Measurements from ENCODE around the gene DNAAF8. TPM values are rescaled to one million over a fixed set of nuclear protein-coding genes. Genes with fewer than 3 reads are reported as not detected.

Gene DNAAF8
- total RNA-seq, 1 experiment from 2014 or later: 0.39 TPM

GRCh38 chr16:4780235-4780634, 45.9 kb downstream of the DNAAF8 start:
- Histone ChIP-seq H3K4me1 (ENCODE audit: insufficient read depth, low read length) (no peaks in the 10 kb centered on the region), H3K14ac (ENCODE audit: insufficient read depth, low read length) (no peak overlapping the region), H2AFZ (ENCODE audit: low read length) (no peak overlapping the region), H3K79me1 (ENCODE audit: insufficient read depth, low read depth, low read length, poor library complexity, severe bottlenecking) (no peaks in the 10 kb centered on the region), H2BK5ac (ENCODE audit: insufficient read length, low read length) (no peak overlapping the region), H3K4ac (ENCODE audit: low read depth, low read length) (no peak overlapping the region), H4K5ac (ENCODE audit: insufficient read length, low read depth, low read length) (no peak overlapping the region), H4K91ac (ENCODE audit: insufficient read length, low read depth, low read length) (no peak overlapping the region), H3K18ac (ENCODE audit: insufficient read length, low read depth, low read length) (no peak overlapping the region), H3K23ac (ENCODE audit: insufficient read length, low read depth, low read length) (no peak overlapping the region), H4K8ac (replicated peaks; ENCODE audit: insufficient read length, low read depth, low read length) (no peak overlapping the region), H2BK12ac (ENCODE audit: insufficient read length, low read depth, low read length) (no peak overlapping the region), H3K79me2 (ENCODE audit: insufficient read depth, low read length) (no peaks in the 10 kb centered on the region), H2BK15ac (ENCODE audit: low read depth, low read length) (no peak overlapping the region), H3K9me3 (ENCODE audit: control insufficient read depth, low read depth, low read length) (no peaks in the 10 kb centered on the region), H3K56ac (ENCODE audit: insufficient read length, low read depth, low read length) (no peak overlapping the region), H4K20me1 (ENCODE audit: control insufficient read depth, insufficient read depth, insufficient read length) (no peaks in the 10 kb centered on the region), H3K27me3 (ENCODE audit: insufficient read depth, low read length) (no peaks in the 10 kb centered on the region; the same call in 1 of the 2 replicates), H3K27ac (ENCODE audit: insufficient read length, low read depth, low read length) (no peak overlapping the region), H3K9ac (ENCODE audit: extremely low read depth, insufficient read length, low read length) (no peak overlapping the region), H2AK5ac (ENCODE audit: insufficient read length, low read length) (no peak overlapping the region), H3T11ph (ENCODE audit: low read length) (no peak overlapping the region), H2BK20ac (ENCODE audit: low read depth, low read length, poor library complexity, severe bottlenecking) (no peak overlapping the region), H3K4me2 (ENCODE audit: insufficient read depth, insufficient read length, low read length) (no peak overlapping the region), H3K23me2 (ENCODE audit: insufficient read length, low read depth, low read length, poor library complexity, severe bottlenecking) (no peaks in the 10 kb centered on the region), H2BK120ac (ENCODE audit: low read depth, low read length, poor library complexity, severe bottlenecking) (no peak overlapping the region)
- Mint-ChIP-seq H3K9me3 (no peaks in the 10 kb centered on the region; a peak in 2 of 5 replicates), H3K27me3 (ENCODE audit: low read depth) (no peaks in the 10 kb centered on the region; the same call in none of the 2 replicates), H3K27ac (no peak overlapping the region), H3K4me3 (no peak overlapping the region), H3K4me1 (peaks cover 0 to 5% of the 10 kb centered on the region in 2 experiments; a peak in 1 of 4 replicates), H3K36me3 (ENCODE audit: insufficient read depth in 1 of 3, low read depth in 3 of 3) (no peaks in the 10 kb centered on the region)
- DNase-seq: no peak
- TF ChIP-seq CTCF (conservative IDR thresholded peaks at IDR 0.05): no peak
- no CpG with 5 or more reads among the region's 4 CpGs for WGBS (ENCODE audit: extremely low coverage, insufficient read length, low lambda C conversion rate)
